ENCODE data around the gene NCOA7. TPM values are rescaled to one million over a fixed set of nuclear protein-coding genes. Genes with fewer than 3 reads are reported as not detected.

Gene NCOA7
- total RNA-seq, 1 experiment from 2014 or later, result 9.4 TPM

- Mint-ChIP-seq H3K27ac (no peak overlapping the region; a peak in 1 of 7 replicates), H3K36me3 (ENCODE audit: insufficient read depth in 1 of 3, low read depth in 3 of 3) (no peaks in the 10 kb centered on the region), H3K9me3 (no peaks in the 10 kb centered on the region), H3K4me3 (no peak overlapping the region), H3K4me1 (peaks cover 5 to 14% of the 10 kb centered on the region in 2 experiments; a peak in 3 of 4 replicates), H3K27me3 (ENCODE audit: low read depth) (no peaks in the 10 kb centered on the region)
- Histone ChIP-seq H2AFZ (ENCODE audit: low read length) (no peak overlapping the region), H3K9ac (ENCODE audit: extremely low read depth, insufficient read length, low read length) (no peak overlapping the region), H3K4me2 (ENCODE audit: insufficient read depth, insufficient read length, low read length) (no peak overlapping the region), H2BK12ac (ENCODE audit: insufficient read length, low read depth, low read length) (no peak overlapping the region), H2BK15ac (ENCODE audit: low read depth, low read length) (no peak overlapping the region), H2BK20ac (ENCODE audit: low read depth, low read length, poor library complexity, severe bottlenecking) (no peak overlapping the region), H3K27me3 (ENCODE audit: insufficient read depth, low read length) (no peaks in the 10 kb centered on the region), H2BK120ac (ENCODE audit: low read depth, low read length, poor library complexity, severe bottlenecking) (no peak overlapping the region), H3K27ac (ENCODE audit: insufficient read length, low read depth, low read length) (no peak overlapping the region), H3K56ac (ENCODE audit: insufficient read length, low read depth, low read length) (no peak overlapping the region), H3K23me2 (ENCODE audit: insufficient read length, low read depth, low read length, poor library complexity, severe bottlenecking) (no peaks in the 10 kb centered on the region), H3K79me1 (ENCODE audit: insufficient read depth, low read depth, low read length, poor library complexity, severe bottlenecking) (no peaks in the 10 kb centered on the region), H4K91ac (ENCODE audit: insufficient read length, low read depth, low read length) (no peak overlapping the region), H2BK5ac (ENCODE audit: insufficient read length, low read length) (no peak overlapping the region), H3K4ac (ENCODE audit: low read depth, low read length) (no peak overlapping the region), H4K5ac (ENCODE audit: insufficient read length, low read depth, low read length) (no peak overlapping the region), H4K8ac (replicated peaks; ENCODE audit: insufficient read length, low read depth, low read length) (no peak overlapping the region), H3K14ac (ENCODE audit: insufficient read depth, low read length) (no peak overlapping the region), H3K18ac (ENCODE audit: insufficient read length, low read depth, low read length) (no peak overlapping the region), H3K9me3 (ENCODE audit: control insufficient read depth, low read depth, low read length) (no peaks in the 10 kb centered on the region), H3K4me1 (ENCODE audit: insufficient read depth, low read length) (no peaks in the 10 kb centered on the region; the same call in 1 of the 2 replicates), H3K23ac (ENCODE audit: insufficient read length, low read depth, low read length) (no peak overlapping the region), H2AK5ac (ENCODE audit: insufficient read length, low read length) (no peak overlapping the region), H3K79me2 (ENCODE audit: insufficient read depth, low read length) (no peaks in the 10 kb centered on the region), H4K20me1 (ENCODE audit: control insufficient read depth, insufficient read depth, insufficient read length) (no peaks in the 10 kb centered on the region), H3T11ph (ENCODE audit: low read length) (no peak overlapping the region)
- DNase-seq, result no peak
- no peak for TF ChIP-seq CTCF (conservative IDR thresholded peaks at IDR 0.05)
- WGBS (ENCODE audit: extremely low coverage, insufficient read length, low lambda C conversion rate), result no CpG with 5 or more reads among the region's 2 CpGs
Observed at GRCh38 chr6:125834348-125834747, 43.6 kb downstream of the NCOA7 start.
